H1 (cell line): ENCODE measurements around the gene UFM1. TPM values are rescaled to one million over a fixed set of nuclear protein-coding genes. Genes with fewer than 3 reads are reported as not detected.

ENCODE experiments used
- CTCF ChIA-PET: fragments of 300-600 bp; sonication (Branson Sonifier 250); formaldehyde crosslinking; loops from one replicate; lab custom pipeline; 2021; ENCODE audit not compliant: partially characterized antibody; lab: Charles Lee
- POLR2A ChIA-PET: fragments of 300-600 bp; sonication (Branson Sonifier 250); formaldehyde crosslinking; loops from one replicate; lab custom pipeline; 2021; ENCODE audit warnings: inconsistent platforms; ENCODE audit not compliant: partially characterized antibody; lab: Charles Lee
- DNase-seq, 2 experiments: peaks; one replicate each; pipeline versions ENCODE4 v3.0.0 to v3.0.0-alpha.2; 2010 to 2022; ENCODE audit warnings: low spot score in 2 of 2, low read depth in 1 of 2, mixed read lengths in 1 of 2
- FAIRE-seq: peaks from 2 replicates; lab custom pipeline; 2011; peaks lifted over from hg19 to GRCh38; lab: Jason Lieb, UNC
- H2AFZ ChIP-seq: 2 replicates; pipeline ENCODE4 v1.8.1; 2012; ENCODE audit warnings: low read length, inconsistent platforms
- H2AK5ac ChIP-seq: 2 replicates; pipeline ENCODE4 v1.6.1; 2013; ENCODE audit warnings: low read depth, low read length
- H2BK120ac ChIP-seq: replicated peaks from 2 replicates; pipeline ENCODE3; 2013; ENCODE audit warnings: low read depth, low read length, inconsistent platforms
- H2BK12ac ChIP-seq: 2 replicates; pipeline ENCODE4 v1.6.1; 2013; ENCODE audit warnings: low read depth, low read length
- H2BK15ac ChIP-seq: 2 replicates; pipeline ENCODE4 v1.6.1; 2013; ENCODE audit warnings: low read length
- H2BK20ac ChIP-seq: 2 replicates; pipeline ENCODE4 v1.6.1; 2013; ENCODE audit warnings: low read length
- H2BK5ac ChIP-seq: 2 replicates; pipeline ENCODE4 v1.6.1; 2013; ENCODE audit warnings: low read depth, low read length
- H3K14ac ChIP-seq: 2 replicates; pipeline ENCODE4 v1.6.1; 2013; ENCODE audit warnings: inconsistent platforms; ENCODE audit not compliant: insufficient read length
- H3K18ac ChIP-seq: 2 replicates; pipeline ENCODE4 v1.6.1; 2013; ENCODE audit warnings: low read length; ENCODE audit errors: extremely low read depth
- H3K23ac ChIP-seq: 2 replicates; pipeline ENCODE4 v1.6.1; 2013; ENCODE audit warnings: inconsistent platforms; ENCODE audit not compliant: insufficient read length
- H3K23me2 ChIP-seq: 2 replicates; pipeline ENCODE4 v1.6.1; 2013; ENCODE audit warnings: low read depth, low read length
- H3K27ac ChIP-seq: 2 replicates; pipeline ENCODE4 v1.6.1; 2011; ENCODE audit warnings: low read depth, low read length, inconsistent platforms
- H3K27me3 ChIP-seq, 4 experiments: replicated peaks in 1 of 4; 1 replicate in 1 of 4; 2 replicates in 3 of 4; pipeline versions ENCODE4 v1.6.1 to v1.8.1; 2011 to 2013; ENCODE audit warnings: low read length in 3 of 4, mild to moderate bottlenecking in 3 of 4, inconsistent platforms in 2 of 4, mixed read lengths in 2 of 4, moderate library complexity in 1 of 4; ENCODE audit not compliant: control insufficient read depth in 3 of 4, insufficient read depth in 3 of 4; ENCODE audit errors: extremely low read depth in 1 of 4
- H3K36me3 ChIP-seq, 4 experiments: 2 replicates each; pipeline versions ENCODE4 v1.6.1 to v1.8.1; 2011 to 2013; ENCODE audit warnings: mild to moderate bottlenecking in 4 of 4, low read length in 3 of 4, moderate library complexity in 2 of 4, control low read depth in 1 of 4, inconsistent platforms in 1 of 4; ENCODE audit not compliant: insufficient read depth in 4 of 4, control insufficient read depth in 2 of 4
- H3K4ac ChIP-seq: replicated peaks from 2 replicates; pipeline ENCODE3; 2013; ENCODE audit warnings: low read length, low read depth, mixed read lengths, inconsistent platforms; ENCODE audit not compliant: insufficient read length
- H3K4me1 ChIP-seq, 4 experiments: replicated peaks in 1 of 4; 1 replicate in 1 of 4; 2 replicates in 3 of 4; pipeline versions ENCODE4 v1.6.1 to v1.8.1; 2011 to 2013; ENCODE audit warnings: low read length in 3 of 4, inconsistent platforms in 2 of 4, mixed read lengths in 1 of 4; ENCODE audit not compliant: insufficient read depth in 4 of 4, control insufficient read depth in 3 of 4
- H3K4me2 ChIP-seq, 2 experiments: 2 replicates each; pipeline versions ENCODE4 v1.6.1 to v1.8.1; 2011 to 2013; ENCODE audit warnings: low read depth in 2 of 2, low read length in 2 of 2, control low read depth in 1 of 2, inconsistent platforms in 1 of 2, mild to moderate bottlenecking in 1 of 2; ENCODE audit not compliant: insufficient read depth in 1 of 2
- H3K4me3 ChIP-seq, 4 experiments: fragments of 200-600, 300-600 bp in 1 of 4; sonication (generic), shearing (Covaris generic), sonication (Bioruptor Twin) in 1 of 4; 2 replicates each; pipeline versions ENCODE4 v1.5.1 to v1.8.1; 2011 to 2016; ENCODE audit warnings: low read length in 4 of 4, low read depth in 3 of 4, control low read depth in 2 of 4, inconsistent platforms in 2 of 4, mild to moderate bottlenecking in 2 of 4, mixed read lengths in 1 of 4, moderate library complexity in 1 of 4; ENCODE audit not compliant: insufficient read depth in 2 of 4; ENCODE audit errors: extremely low read depth in 1 of 4
- H3K56ac ChIP-seq: replicated peaks from 2 replicates; pipeline ENCODE3; 2013; ENCODE audit warnings: low read depth, mild to moderate bottlenecking, mixed read lengths, low read length, inconsistent platforms; ENCODE audit not compliant: insufficient read length
- H3K79me1 ChIP-seq: 2 replicates; pipeline ENCODE4 v1.6.1; 2013; ENCODE audit warnings: low read depth, low read length, control low read depth
- H3K79me2 ChIP-seq, 2 experiments: 2 replicates each; pipeline versions ENCODE4 v1.6.1 to v1.8.1; 2012 to 2013; ENCODE audit warnings: low read length in 2 of 2, mild to moderate bottlenecking in 2 of 2, inconsistent platforms in 1 of 2; ENCODE audit not compliant: insufficient read depth in 2 of 2, control insufficient read depth in 1 of 2
- H3K9ac ChIP-seq, 4 experiments: replicated peaks in 1 of 4; 1 replicate in 1 of 4; 2 replicates in 3 of 4; pipeline versions ENCODE4 v1.6.1 to v1.8.1; 2011 to 2013; ENCODE audit warnings: low read depth in 3 of 4, low read length in 3 of 4, control low read depth in 2 of 4, mild to moderate bottlenecking in 2 of 4, moderate library complexity in 2 of 4, inconsistent platforms in 1 of 4; ENCODE audit errors: extremely low read depth in 1 of 4
- H3K9me3 ChIP-seq, 2 experiments: 2 replicates each; pipeline versions ENCODE4 v1.6.1 to v1.8.1; 2012 to 2013; ENCODE audit warnings: mild to moderate bottlenecking in 2 of 2, moderate library complexity in 2 of 2, control low read depth in 1 of 2, inconsistent platforms in 1 of 2, low read depth in 1 of 2, low read length in 1 of 2, mixed read lengths in 1 of 2; ENCODE audit not compliant: insufficient read depth in 2 of 2
- H4K20me1 ChIP-seq, 2 experiments: replicated peaks in 1 of 2; 2 replicates each; pipeline versions ENCODE3 to v1.8.1; 2011 to 2013; ENCODE audit warnings: inconsistent platforms in 2 of 2, low read length in 2 of 2, mild to moderate bottlenecking in 1 of 2; ENCODE audit not compliant: insufficient read depth in 2 of 2, control insufficient read depth in 1 of 2
- H4K5ac ChIP-seq: 2 replicates; pipeline ENCODE4 v1.6.1; 2013; ENCODE audit warnings: low read length, low read depth, mixed read lengths, inconsistent platforms; ENCODE audit not compliant: insufficient read length
- H4K8ac ChIP-seq: 2 replicates; pipeline ENCODE4 v1.8.0; 2013; ENCODE audit warnings: mild to moderate bottlenecking, moderate library complexity, low read length, inconsistent platforms; ENCODE audit not compliant: insufficient read depth; ENCODE audit errors: extremely low read depth
- H4K91ac ChIP-seq: replicated peaks from 2 replicates; pipeline ENCODE3; 2013; ENCODE audit warnings: low read length, mixed read lengths, inconsistent platforms; ENCODE audit not compliant: insufficient read length
- CTBP2 ChIP-seq: IDR thresholded peaks from 2 replicates; pipeline ENCODE4 v1.7.0; 2011; ENCODE audit warnings: borderline replicate concordance, mild to moderate bottlenecking, moderate library complexity, mixed read lengths, low read length; ENCODE audit not compliant: insufficient read depth, insufficient read length
- EP300 ChIP-seq, 2 experiments: IDR thresholded peaks; 1 replicate in 1 of 2; 2 replicates in 1 of 2; pipeline ENCODE4 v1.6.1; 2011 to 2012; ENCODE audit warnings: low read depth in 2 of 2, low read length in 2 of 2, mild to moderate bottlenecking in 2 of 2, borderline replicate concordance in 1 of 2, inconsistent platforms in 1 of 2, moderate library complexity in 1 of 2
- JUN ChIP-seq: IDR thresholded peaks from 2 replicates; pipeline ENCODE4 v1.6.1; 2011; ENCODE audit warnings: low read depth, mild to moderate bottlenecking, improper control_type of control experiment, low read length
- SIN3A ChIP-seq, 2 experiments: IDR thresholded peaks in 1 of 2; conservative IDR thresholded peaks in 1 of 2; 2 replicates each; pipeline ENCODE4 v1.6.1; 2011 to 2012; ENCODE audit warnings: low read length in 2 of 2, improper control_type of control experiment in 1 of 2, low read depth in 1 of 2, mild to moderate bottlenecking in 1 of 2
- whole genome bisulfite sequencing, 2 experiments: shearing (Covaris generic) in 1 of 2; methylation state at CpG; one replicate each; pipeline versions ENCODE4 v1.1.6 to v1.1.7; 2013 to 2015; ENCODE audit warnings: low lambda C conversion rate in 2 of 2, mixed read lengths in 2 of 2, inconsistent platforms in 1 of 2, low coverage in 1 of 2, missing lambda C conversion rate in 1 of 2; ENCODE audit not compliant: insufficient replicate concordance in 2 of 2, insufficient coverage in 1 of 2, insufficient read length in 1 of 2; ENCODE audit errors: extremely low coverage in 1 of 2, missing lambda C conversion rate in 1 of 2; 5-methylcytosine and 5-hydroxymethylcytosine counted together
- polyA plus RNA-seq, 7 experiments: library from polyadenylated mRNA; depleted of rRNA in 3 of 7; stranded (reverse) in 5 of 7; unstranded in 2 of 7; fragments of >200 nt in 5 of 7; fragments of 200-250 nt in 2 of 7; gene quantifications; 1 replicate in 5 of 7; 2 replicates in 1 of 7; 4 replicates in 1 of 7; pipeline versions ENCODE4 v1.2.1 to v1.2.3, GENCODE V29; 2011 to 2013; ENCODE audit warnings: missing spikeins in 2 of 7, mixed read lengths in 2 of 7
- total RNA-seq: library from RNA; stranded (reverse); fragmentation: NEBNext Ultra II Directional; extraction: Animal tissue kit (Norgen Biotek cat#: 25700); gene quantifications from 2 replicates; pipeline ENCODE4 v1.2.1, GENCODE V29; 2021

Gene UFM1
- total and polyA plus RNA-seq, 2 of the 8 experiments (the other 6 are each of a cell fraction or from before 2014, with no cell fraction given), result 16.0 to 34.3 TPM

- H3K27ac ChIP-seq, result no peak overlapping the region
- WGBS, 2 experiments, result 85% methylated on average over 2 of the region's 2 CpGs; no CpG with 5 or more reads in 1 of the 2 experiments
- no peaks in the 10 kb centered on the region for H3K79me2 ChIP-seq
- ChIA-PET POLR2A (no interaction called here), CTCF (no interaction called here)
- FAIRE-seq (no peak), DNase-seq (no peak)
- H3K9ac ChIP-seq, result no peak overlapping the region
- no peak overlapping the region for H3K18ac ChIP-seq
- no peak for TF ChIP-seq JUN
- no peak for TF ChIP-seq EP300 (IDR thresholded peaks at IDR 0.05; ENCODE audit: borderline replicate concordance in 1 of 2, low read depth in 2 of 2, low read length in 2 of 2)
- no peak for TF ChIP-seq CTBP2
- no peak for TF ChIP-seq SIN3A (conservative IDR thresholded peaks at IDR 0.05 in 1 of 2, IDR thresholded peaks at IDR 0.05 in 1 of 2; ENCODE audit: low read depth in 1 of 2, low read length in 2 of 2)
- H3K4me1 ChIP-seq, result peaks cover 0 to 2% (median 0%) of the 10 kb centered on the region in 4 experiments; a peak in 3 of 7 replicates
- no peak overlapping the region for H2BK20ac ChIP-seq
- no peak overlapping the region for H3K4ac ChIP-seq
- H3K23me2 ChIP-seq, result no peaks in the 10 kb centered on the region; the same call in 1 of the 2 replicates
- no peak overlapping the region for H3K23ac ChIP-seq
- H4K5ac ChIP-seq, result no peak overlapping the region
- H3K9me3 ChIP-seq, result no peaks in the 10 kb centered on the region
- no peaks in the 10 kb centered on the region for H3K36me3 ChIP-seq
- H3K79me1 ChIP-seq, result no peaks in the 10 kb centered on the region
- H4K20me1 ChIP-seq, result no peaks in the 10 kb centered on the region
- no peak overlapping the region for H2AK5ac ChIP-seq
- H4K8ac ChIP-seq, result no peak overlapping the region
- H2BK15ac ChIP-seq, result no peak overlapping the region
- no peak overlapping the region for H2BK12ac ChIP-seq
- H4K91ac ChIP-seq, result no peak overlapping the region
- H3K56ac ChIP-seq, result no peak overlapping the region
- H3K14ac ChIP-seq, result no peak overlapping the region
- no peak overlapping the region for H2BK5ac ChIP-seq
- no peak overlapping the region for H2AFZ ChIP-seq
- no peak overlapping the region for H3K4me3 ChIP-seq
- H3K4me2 ChIP-seq, result no peak overlapping the region
- H2BK120ac ChIP-seq, result no peak overlapping the region
- H3K27me3 ChIP-seq, result no peaks in the 10 kb centered on the region
These were observed 14.8 kb upstream of the UFM1 start for GRCh38 chr13:38334845-38335244.
